Epithelial cell of proximal tubule (primary cell): Measurements from ENCODE around the gene RASA3. TPM values are rescaled to one million over a fixed set of nuclear protein-coding genes. Genes with fewer than 3 reads are reported as not detected.

Experiments
- DNase-seq: peaks from one replicate; pipeline ENCODE4 v3.0.0-alpha.2; 2011; ENCODE audit warnings: low read depth
- H3K4me3 ChIP-seq: 2 replicates; pipeline ENCODE4 v1.5.1; 2011; ENCODE audit warnings: low read depth, mild to moderate bottlenecking, low read length
- CTCF ChIP-seq: conservative IDR thresholded peaks from 2 replicates; pipeline ENCODE4 v1.5.1; 2012; ENCODE audit warnings: low read depth, mild to moderate bottlenecking, low read length
- total RNA-seq: library from RNA; depleted of rRNA; stranded (reverse); fragments of >200 nt; gene quantifications from 2 replicates; pipeline ENCODE4 v1.2.3, GENCODE V29; 2015

RASA3 gene
- total RNA-seq, 1 donor from 2014 or later: 25.7 TPM

- no peak for TF ChIP-seq CTCF
- no peak overlapping the region for H3K4me3 ChIP-seq
- DNase-seq: no peak
Observed at GRCh38 chr13:113950451-113951245, 181.8 kb downstream of the RASA3 start.

DNA sequence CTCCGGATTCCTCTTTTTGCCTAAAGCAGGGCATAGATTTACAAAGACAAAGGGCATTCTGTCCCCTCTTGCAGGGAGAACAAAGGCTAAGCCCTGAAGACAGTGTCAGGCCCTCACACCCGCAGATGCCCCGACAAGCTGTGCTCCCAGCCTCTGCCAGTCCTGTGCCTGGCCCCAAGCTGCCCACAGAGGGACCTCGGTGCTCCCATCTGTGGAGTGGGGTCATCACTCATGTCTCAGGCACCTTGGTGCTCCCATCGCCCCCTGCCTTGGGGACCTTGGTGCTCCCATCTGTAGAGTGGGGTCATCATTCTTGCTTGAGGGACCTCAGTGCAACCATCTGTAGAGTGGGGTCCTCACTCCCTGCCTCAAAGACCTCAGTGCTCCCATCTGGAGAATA is 182.9 kb downstream of the RASA3 start:
- TF ChIP-seq CTCF: no peak
- no peak for DNase-seq
- no peak overlapping the region for H3K4me3 ChIP-seq

DNA sequence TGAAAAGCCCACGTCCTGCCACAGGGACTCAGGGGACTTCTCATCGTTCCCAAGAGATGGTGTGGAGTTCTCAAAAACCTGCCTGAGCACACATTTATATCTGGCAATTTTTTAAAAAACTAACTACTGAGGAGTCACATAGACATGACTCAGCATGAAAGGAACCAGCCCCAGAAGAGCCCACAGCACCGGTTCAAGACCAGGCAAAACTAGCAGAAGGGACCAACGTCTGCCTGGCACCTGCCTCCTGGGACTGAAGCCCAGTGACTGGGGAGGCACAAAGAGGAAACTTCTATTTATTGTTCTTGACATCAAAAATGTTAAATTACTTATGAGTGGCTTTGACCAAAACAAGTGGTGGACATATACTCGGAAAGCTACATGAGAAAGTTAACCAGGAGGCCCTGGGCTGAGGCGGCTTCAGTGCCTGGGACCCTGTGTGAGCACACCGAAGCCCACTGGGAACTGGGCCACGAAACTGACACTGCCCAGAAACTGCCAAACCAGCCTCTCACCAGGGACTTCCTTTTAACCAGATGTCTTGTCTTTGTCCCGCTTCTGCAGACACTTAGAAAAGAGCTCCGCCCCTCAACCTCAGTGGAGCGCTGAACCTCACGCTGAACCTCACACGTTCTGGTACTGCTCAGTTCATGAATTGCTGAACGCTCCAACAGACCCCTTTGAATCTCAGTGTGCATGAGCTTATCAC is 184.2 kb downstream of the RASA3 start:
- no peak for TF ChIP-seq CTCF
- H3K4me3 ChIP-seq: no peak overlapping the region
- no peak for DNase-seq

GRCh38 chr13:113947311-113948033 is 185.0 kb downstream of the RASA3 start:
- H3K4me3 ChIP-seq: no peak overlapping the region
- DNase-seq: no peak
- peak; percentile 64 for TF ChIP-seq CTCF

- no peak for TF ChIP-seq CTCF
- H3K4me3 ChIP-seq: no peak overlapping the region
- no peak for DNase-seq
Observed at GRCh38 chr13:113946409-113947181, 185.8 kb downstream of the RASA3 start.

GRCh38 chr13:113945857-113946408 is 186.5 kb downstream of the RASA3 start:
- H3K4me3 ChIP-seq: no peak overlapping the region

More at GRCh38 chr13:113945857-113946408, 186.5 kb downstream of the RASA3 start:
- TF ChIP-seq CTCF: no peak
- DNase-seq: no peak
